Measurements from ENCODE around the gene BRCA2. TPM values are rescaled to one million over a fixed set of nuclear protein-coding genes. Genes with fewer than 3 reads are reported as not detected.

The BRCA2 gene
- total RNA-seq, 1 donor from 2014 or later, result 3.4 TPM

DNA sequence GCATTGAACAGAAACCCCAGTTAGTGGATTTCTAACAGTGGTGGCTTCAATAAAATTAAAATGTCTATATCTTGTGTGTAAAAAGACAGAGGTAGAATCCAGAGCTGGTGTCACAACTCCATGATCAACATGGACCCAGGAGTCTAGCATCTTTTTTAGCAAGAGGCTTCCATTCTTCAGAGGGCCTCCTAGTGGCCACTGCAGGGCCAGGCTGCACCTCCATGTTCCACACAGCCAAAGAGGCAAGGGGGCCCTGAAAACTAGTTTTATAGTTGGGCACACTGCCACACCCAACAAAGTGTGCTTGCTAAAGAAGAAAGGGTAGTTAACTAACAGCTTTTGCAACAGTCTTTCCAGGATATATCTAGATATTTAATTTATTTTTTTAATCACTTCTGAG is 99.7 kb downstream of the BRCA2 start:
- H3K4me1 ChIP-seq (ENCODE audit: insufficient read depth, low read length), result peaks cover 3% of the 10 kb centered on the region
- no peak overlapping the region for H3K9ac ChIP-seq (ENCODE audit: low read length)
- H4K20me1 ChIP-seq (ENCODE audit: insufficient read depth, low read length), result no peaks in the 10 kb centered on the region
- no peak overlapping the region for H3K27ac ChIP-seq (ENCODE audit: low read depth, low read length)
- no peaks in the 10 kb centered on the region for H3K79me2 ChIP-seq (ENCODE audit: insufficient read depth, low read length)
- H3K36me3 ChIP-seq (ENCODE audit: insufficient read depth, low read length), result no peaks in the 10 kb centered on the region
- H3K4me2 ChIP-seq (ENCODE audit: low read length), result no peak overlapping the region
- H3K27me3 ChIP-seq (ENCODE audit: insufficient read depth, low read length), result no peaks in the 10 kb centered on the region
- no peak overlapping the region for H2AFZ ChIP-seq (ENCODE audit: low read depth, low read length)
- DNase-seq (ENCODE audit: low read depth) (no peak), FAIRE-seq (no peak)
- Mint-ChIP-seq H3K27ac (ENCODE audit: unreplicated experiment) (no peak overlapping the region), H3K4me1 (ENCODE audit: low read depth, unreplicated experiment) (no peaks in the 10 kb centered on the region), H3K27me3 (ENCODE audit: low read depth, unreplicated experiment) (no peaks in the 10 kb centered on the region), H3K36me3 (ENCODE audit: low read depth, unreplicated experiment) (peaks cover 15% of the 10 kb centered on the region), H3K4me3 (ENCODE audit: unreplicated experiment) (no peak overlapping the region), H3K9me3 (ENCODE audit: unreplicated experiment) (peaks cover 11% of the 10 kb centered on the region)
- H3K4me3 ChIP-seq (ENCODE audit: insufficient read depth, low read depth, low read length), result no peak overlapping the region
- TF ChIP-seq, protein P1, sequence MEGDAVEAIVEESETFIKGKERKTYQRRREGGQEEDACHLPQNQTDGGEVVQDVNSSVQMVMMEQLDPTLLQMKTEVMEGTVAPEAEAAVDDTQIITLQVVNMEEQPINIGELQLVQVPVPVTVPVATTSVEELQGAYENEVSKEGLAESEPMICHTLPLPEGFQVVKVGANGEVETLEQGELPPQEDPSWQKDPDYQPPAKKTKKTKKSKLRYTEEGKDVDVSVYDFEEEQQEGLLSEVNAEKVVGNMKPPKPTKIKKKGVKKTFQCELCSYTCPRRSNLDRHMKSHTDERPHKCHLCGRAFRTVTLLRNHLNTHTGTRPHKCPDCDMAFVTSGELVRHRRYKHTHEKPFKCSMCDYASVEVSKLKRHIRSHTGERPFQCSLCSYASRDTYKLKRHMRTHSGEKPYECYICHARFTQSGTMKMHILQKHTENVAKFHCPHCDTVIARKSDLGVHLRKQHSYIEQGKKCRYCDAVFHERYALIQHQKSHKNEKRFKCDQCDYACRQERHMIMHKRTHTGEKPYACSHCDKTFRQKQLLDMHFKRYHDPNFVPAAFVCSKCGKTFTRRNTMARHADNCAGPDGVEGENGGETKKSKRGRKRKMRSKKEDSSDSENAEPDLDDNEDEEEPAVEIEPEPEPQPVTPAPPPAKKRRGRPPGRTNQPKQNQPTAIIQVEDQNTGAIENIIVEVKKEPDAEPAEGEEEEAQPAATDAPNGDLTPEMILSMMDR (IDR thresholded peaks at IDR 0.05; ENCODE audit: insufficient read depth, low read depth, low read length), result peak; percentile 38
- TF ChIP-seq EZH2 (IDR thresholded peaks at IDR 0.05; ENCODE audit: insufficient read depth, low read length), result no peak
- peaks cover 4% of the 10 kb centered on the region for H3K9me3 ChIP-seq (ENCODE audit: insufficient read depth, low read depth, low read length)

DNA sequence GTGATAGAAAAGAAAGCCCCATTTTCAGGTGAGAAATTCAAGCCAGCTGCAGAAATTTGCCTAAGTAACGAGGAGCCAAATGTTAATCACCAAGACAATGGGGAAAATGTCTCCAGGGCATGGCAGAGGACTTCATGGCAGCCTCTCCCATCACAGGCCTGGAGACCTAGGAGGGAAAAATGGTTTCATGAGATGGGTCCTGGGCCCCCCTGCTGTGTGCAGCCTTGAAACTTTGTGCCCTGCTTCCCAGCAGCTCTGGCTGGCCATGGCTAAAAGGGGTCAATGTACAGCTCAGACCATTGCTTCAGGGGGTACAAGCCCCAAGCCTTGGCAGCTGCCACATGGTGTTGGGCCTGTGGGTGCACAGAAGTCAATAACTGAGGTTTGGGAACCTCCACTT is 102.7 kb downstream of the BRCA2 start:
- no peak overlapping the region for H2AFZ ChIP-seq (ENCODE audit: low read depth, low read length)
- peaks cover 13% of the 10 kb centered on the region for H3K9me3 Mint-ChIP-seq (ENCODE audit: unreplicated experiment)
- FAIRE-seq, result no peak
- H3K27me3 Mint-ChIP-seq (ENCODE audit: low read depth, unreplicated experiment), result no peaks in the 10 kb centered on the region
- TF ChIP-seq EZH2 (IDR thresholded peaks at IDR 0.05; ENCODE audit: insufficient read depth, low read length), result no peak
- TF ChIP-seq, protein P1 (IDR thresholded peaks at IDR 0.05; ENCODE audit: insufficient read depth, low read depth, low read length), result no peak
- no peak for DNase-seq (ENCODE audit: low read depth)
- H3K4me3 ChIP-seq (ENCODE audit: insufficient read depth, low read depth, low read length), result no peak overlapping the region
- H3K4me3 Mint-ChIP-seq (ENCODE audit: unreplicated experiment), result no peak overlapping the region
- H3K79me2 ChIP-seq (ENCODE audit: insufficient read depth, low read length), result no peaks in the 10 kb centered on the region
- H4K20me1 ChIP-seq (ENCODE audit: insufficient read depth, low read length), result no peaks in the 10 kb centered on the region
- H3K27me3 ChIP-seq (ENCODE audit: insufficient read depth, low read length), result no peaks in the 10 kb centered on the region
- H3K4me1 ChIP-seq (ENCODE audit: insufficient read depth, low read length), result no peaks in the 10 kb centered on the region
- peaks cover 5% of the 10 kb centered on the region for H3K9me3 ChIP-seq (ENCODE audit: insufficient read depth, low read depth, low read length)
- no peaks in the 10 kb centered on the region for H3K4me1 Mint-ChIP-seq (ENCODE audit: low read depth, unreplicated experiment)
- H3K27ac Mint-ChIP-seq (ENCODE audit: unreplicated experiment), result no peak overlapping the region
- H3K9ac ChIP-seq (ENCODE audit: low read length), result no peak overlapping the region
- H3K27ac ChIP-seq (ENCODE audit: low read depth, low read length), result no peak overlapping the region
- H3K36me3 Mint-ChIP-seq (ENCODE audit: low read depth, unreplicated experiment), result peaks cover 18% of the 10 kb centered on the region
- no peaks in the 10 kb centered on the region for H3K36me3 ChIP-seq (ENCODE audit: insufficient read depth, low read length)
- H3K4me2 ChIP-seq (ENCODE audit: low read length), result no peak overlapping the region

- Histone ChIP-seq H3K4me3 (ENCODE audit: insufficient read depth, low read depth, low read length) (no peak overlapping the region), H4K20me1 (ENCODE audit: insufficient read depth, low read length) (no peaks in the 10 kb centered on the region), H3K4me1 (ENCODE audit: insufficient read depth, low read length) (no peaks in the 10 kb centered on the region), H3K36me3 (ENCODE audit: insufficient read depth, low read length) (no peaks in the 10 kb centered on the region), H3K27me3 (ENCODE audit: insufficient read depth, low read length) (no peaks in the 10 kb centered on the region), H3K79me2 (ENCODE audit: insufficient read depth, low read length) (no peaks in the 10 kb centered on the region), H3K27ac (ENCODE audit: low read depth, low read length) (no peak overlapping the region), H3K4me2 (ENCODE audit: low read length) (no peak overlapping the region), H3K9me3 (ENCODE audit: insufficient read depth, low read depth, low read length) (peaks cover 5% of the 10 kb centered on the region), H3K9ac (ENCODE audit: low read length) (no peak overlapping the region), H2AFZ (ENCODE audit: low read depth, low read length) (no peak overlapping the region)
- FAIRE-seq, result no peak
- Mint-ChIP-seq H3K27me3 (ENCODE audit: low read depth, unreplicated experiment) (no peaks in the 10 kb centered on the region), H3K27ac (ENCODE audit: unreplicated experiment) (no peak overlapping the region), H3K36me3 (ENCODE audit: low read depth, unreplicated experiment) (peaks cover 24% of the 10 kb centered on the region), H3K9me3 (ENCODE audit: unreplicated experiment) (peaks cover 13% of the 10 kb centered on the region), H3K4me1 (ENCODE audit: low read depth, unreplicated experiment) (no peaks in the 10 kb centered on the region), H3K4me3 (ENCODE audit: unreplicated experiment) (no peak overlapping the region)
- TF ChIP-seq, protein P1 (IDR thresholded peaks at IDR 0.05; ENCODE audit: insufficient read depth, low read depth, low read length), result no peak
- TF ChIP-seq EZH2 (IDR thresholded peaks at IDR 0.05; ENCODE audit: insufficient read depth, low read length), result no peak
- DNase-seq (ENCODE audit: low read depth), result no peak
These were observed 104.6 kb downstream of the BRCA2 start for GRCh38 chr13:32419862-32420261.
